ENCODE results near the gene KRTAP9-7. TPM values are rescaled to one million over a fixed set of nuclear protein-coding genes. Genes with fewer than 3 reads are reported as not detected.

The KRTAP9-7 gene
- total RNA-seq, 1 experiment from 2014 or later = not detected

- DNase-seq (ENCODE audit: low spot score) = no peak
- Histone ChIP-seq H3K9me3 (ENCODE audit: low read depth, low read length, poor library complexity, severe bottlenecking) (no peaks in the 10 kb centered on the region), H3K36me3 (ENCODE audit: insufficient read depth, low read length, poor library complexity, severe bottlenecking) (no peaks in the 10 kb centered on the region), H3K27me3 (replicated peaks; ENCODE audit: insufficient read depth, low read depth, low read length, poor library complexity) (no peaks in the 10 kb centered on the region), H3K4me1 (ENCODE audit: insufficient read depth, low read length, poor library complexity, severe bottlenecking) (no peaks in the 10 kb centered on the region), H3K27ac (ENCODE audit: low read depth, low read length, poor library complexity, severe bottlenecking) (no peak overlapping the region), H3K4me3 (ENCODE audit: low read depth, low read length, poor library complexity, severe bottlenecking) (no peak overlapping the region)
- ChIA-PET CTCF (interaction anchor here (1.0 kb wide), 1 partner anchor 7 kb away, joined by 6 read pairs; no protein-coding TSS in a partner anchor), POLR2A (ENCODE audit: low non-redundant PET) (no interaction called here)
- TF ChIP-seq EZH2 (IDR thresholded peaks at IDR 0.05; ENCODE audit: borderline replicate concordance, low read depth, low read length, poor library complexity, severe bottlenecking) (no peak), CTCF (conservative IDR thresholded peaks at IDR 0.05; ENCODE audit: low read depth, low read length) (no peak)
- intact Hi-C loops (cut with micrococcal nuclease; ENCODE audit: unreplicated experiment) = no loop called here
- no TSS peak for BruUV-seq (replicated peaks)
These were observed 47.7 kb downstream of the KRTAP9-7 start for GRCh38 chr17:41322903-41323895.

- POLR2A ChIA-PET (ENCODE audit: low non-redundant PET) = no interaction called here
- DNase-seq (ENCODE audit: low spot score) = no peak
- Histone ChIP-seq H3K4me3 (ENCODE audit: low read depth, low read length, poor library complexity, severe bottlenecking) (no peak overlapping the region), H3K4me1 (ENCODE audit: insufficient read depth, low read length, poor library complexity, severe bottlenecking) (no peaks in the 10 kb centered on the region), H3K9me3 (ENCODE audit: low read depth, low read length, poor library complexity, severe bottlenecking) (no peaks in the 10 kb centered on the region), H3K27me3 (replicated peaks; ENCODE audit: insufficient read depth, low read depth, low read length, poor library complexity) (no peaks in the 10 kb centered on the region), H3K36me3 (ENCODE audit: insufficient read depth, low read length, poor library complexity, severe bottlenecking) (no peaks in the 10 kb centered on the region), H3K27ac (ENCODE audit: low read depth, low read length, poor library complexity, severe bottlenecking) (no peak overlapping the region)
- TF ChIP-seq EZH2 (IDR thresholded peaks at IDR 0.05; ENCODE audit: borderline replicate concordance, low read depth, low read length, poor library complexity, severe bottlenecking) = no peak
- TF ChIP-seq CTCF (conservative IDR thresholded peaks at IDR 0.05; ENCODE audit: low read depth, low read length) = peak; percentile 29; the same call in 1 of the 2 replicates
- BruUV-seq (replicated peaks) = no TSS peak
- intact Hi-C loops (cut with micrococcal nuclease; ENCODE audit: unreplicated experiment) = loop anchor here (2.0 to 5.0 kb wide), 3 partner anchors 177 to 467 kb away; partner anchors contain the start of gene KRTAP4-5
- CTCF ChIA-PET = no interaction called here
These were observed 48.9 kb downstream of the KRTAP9-7 start for GRCh38 chr17:41324180-41325075.

- no peaks in the 10 kb centered on the region for H3K27me3 ChIP-seq (replicated peaks; ENCODE audit: insufficient read depth, low read depth, low read length, poor library complexity)
These were observed 49.6 kb downstream of the KRTAP9-7 start for GRCh38 chr17:41325126-41325525.

More at GRCh38 chr17:41325126-41325525, 49.6 kb downstream of the KRTAP9-7 start:
- no peak for TF ChIP-seq CTCF (conservative IDR thresholded peaks at IDR 0.05; ENCODE audit: low read depth, low read length)
- no peak for TF ChIP-seq EZH2 (IDR thresholded peaks at IDR 0.05; ENCODE audit: borderline replicate concordance, low read depth, low read length, poor library complexity, severe bottlenecking)
- Histone ChIP-seq H3K9me3 (ENCODE audit: low read depth, low read length, poor library complexity, severe bottlenecking) (no peaks in the 10 kb centered on the region), H3K27ac (ENCODE audit: low read depth, low read length, poor library complexity, severe bottlenecking) (no peak overlapping the region), H3K4me3 (ENCODE audit: low read depth, low read length, poor library complexity, severe bottlenecking) (no peak overlapping the region), H3K4me1 (ENCODE audit: insufficient read depth, low read length, poor library complexity, severe bottlenecking) (no peaks in the 10 kb centered on the region), H3K36me3 (ENCODE audit: insufficient read depth, low read length, poor library complexity, severe bottlenecking) (no peaks in the 10 kb centered on the region)
- no TSS peak for BruUV-seq (replicated peaks)
- CTCF ChIA-PET = no interaction called here
- no peak for DNase-seq (ENCODE audit: low spot score)
- intact Hi-C loops (cut with micrococcal nuclease; ENCODE audit: unreplicated experiment) = loop anchor here (2.0 to 5.0 kb wide), 3 partner anchors 178 to 468 kb away; partner anchors contain the start of gene KRTAP4-5
- POLR2A ChIA-PET (ENCODE audit: low non-redundant PET) = no interaction called here
